OCI-M1 (cell line): Measurements from ENCODE around the gene CACYBP.

Experiments used
- DNase-seq: peaks from one replicate; lab custom pipeline; 2025; lab: John Stamatoyannopoulos, UW

CACYBP gene

DNA sequence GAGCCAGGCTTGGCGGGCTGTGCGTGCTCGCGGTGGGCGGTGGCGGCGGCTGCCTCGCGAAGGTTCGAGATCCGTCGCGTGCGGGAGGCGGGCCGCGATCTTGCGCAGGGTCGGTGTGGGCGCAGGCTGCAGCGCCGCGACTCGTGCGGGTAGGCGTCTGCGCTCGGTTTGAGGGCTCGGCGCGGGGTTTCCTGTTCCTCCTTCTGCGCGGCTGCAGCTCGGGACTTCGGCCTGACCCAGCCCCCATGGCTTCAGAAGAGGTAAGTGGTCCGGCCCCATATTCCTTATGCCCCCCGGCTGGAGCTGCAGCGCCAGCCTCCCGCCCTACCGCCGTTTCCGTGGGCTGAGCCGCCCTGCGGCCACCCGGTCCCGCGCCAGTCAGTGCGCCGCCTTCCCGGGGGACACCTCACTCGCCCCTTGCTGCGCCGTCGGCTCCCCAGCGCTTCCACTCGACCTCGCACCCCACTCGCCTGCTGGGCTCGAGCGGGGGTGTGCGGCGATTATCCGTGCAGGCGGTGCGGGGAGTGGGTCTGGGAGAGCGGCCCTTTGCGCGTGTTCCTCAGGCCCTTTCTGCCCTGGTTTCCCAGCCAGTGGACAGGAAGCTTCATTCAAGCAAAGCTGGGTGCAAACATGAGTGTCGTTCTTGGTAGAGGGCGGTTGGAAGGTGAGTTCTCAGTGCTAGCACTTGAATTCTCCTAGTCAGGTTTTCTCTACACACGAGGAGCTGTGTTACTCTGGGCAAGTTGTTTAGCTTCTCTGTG lies at the start of gene CACYBP:
TSS of gene CACYBP (plus strand) at position 12 of the 761 bp plus-strand sequence. CDS start at position 246, 234 bp downstream.
- peak; percentile 72 for DNase-seq

GRCh38 chr1:174953285-174954072 lies 46.3 kb upstream of the CACYBP start:
- no peak for DNase-seq

DNA sequence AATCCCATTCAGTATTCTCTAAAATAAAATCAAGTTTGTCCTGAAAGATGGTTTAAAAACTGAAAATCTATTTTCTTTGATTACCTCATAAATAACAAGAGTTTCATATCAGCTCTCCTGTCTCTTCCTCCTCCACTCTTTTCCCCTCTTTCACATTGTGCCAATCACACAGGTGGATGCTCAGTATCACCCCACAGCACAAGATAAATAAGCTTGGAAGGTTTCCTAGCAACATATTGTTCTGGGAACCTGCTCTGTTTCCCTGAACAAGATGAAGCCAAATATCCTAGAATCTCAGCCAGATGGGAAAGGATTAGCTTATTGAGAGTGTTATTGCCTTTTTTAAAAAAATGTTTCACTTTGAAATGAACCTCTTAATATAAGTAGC lies 45.7 kb upstream of the CACYBP start:
- DNase-seq = no peak

DNA sequence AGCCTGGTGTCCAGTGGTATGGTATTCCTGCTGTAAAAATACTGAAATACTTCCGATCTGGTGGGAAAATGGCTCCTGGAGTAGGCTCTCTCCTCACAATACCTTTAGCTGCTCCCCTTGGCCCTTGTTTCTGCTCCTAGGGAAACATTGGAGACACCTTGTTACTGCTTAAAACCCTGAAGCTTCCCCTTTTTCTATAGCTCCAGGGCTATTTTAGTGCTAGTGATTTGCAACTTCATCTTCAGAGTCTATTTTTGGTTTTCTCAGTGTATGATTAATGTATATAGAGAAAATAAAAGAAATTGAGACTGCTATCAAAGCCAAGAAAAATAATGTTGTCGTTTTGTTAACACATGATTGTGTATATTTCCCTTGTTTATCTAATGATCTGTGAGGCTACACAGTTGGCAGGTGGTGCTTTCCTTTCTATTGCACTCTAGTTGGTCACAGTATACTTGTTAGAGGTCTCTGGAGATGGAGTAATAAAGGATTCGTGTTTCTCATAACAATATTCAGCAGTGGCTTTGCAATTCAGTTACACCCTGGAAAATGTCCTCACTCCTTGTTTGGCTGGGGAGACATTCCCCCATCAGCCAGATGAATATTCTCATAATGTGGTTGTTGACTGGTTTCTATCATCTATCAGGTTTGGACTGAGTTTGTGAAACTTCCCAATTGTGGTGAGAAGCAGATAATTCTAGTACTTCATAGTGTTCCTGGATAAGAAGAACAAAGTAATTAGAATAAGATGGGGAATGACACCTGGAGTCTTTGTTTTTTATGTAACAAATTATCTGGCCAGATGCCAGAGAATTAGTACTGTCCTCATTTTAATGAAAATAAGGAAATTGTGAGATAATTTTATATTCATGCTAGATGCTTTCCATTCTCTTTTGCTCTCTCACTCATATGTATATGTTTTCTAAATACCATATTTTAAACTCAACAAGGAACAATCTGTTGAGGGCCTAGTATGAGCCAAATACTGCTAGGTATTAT lies 44.8 kb upstream of the CACYBP start:
- DNase-seq = peak; percentile 59

DNA sequence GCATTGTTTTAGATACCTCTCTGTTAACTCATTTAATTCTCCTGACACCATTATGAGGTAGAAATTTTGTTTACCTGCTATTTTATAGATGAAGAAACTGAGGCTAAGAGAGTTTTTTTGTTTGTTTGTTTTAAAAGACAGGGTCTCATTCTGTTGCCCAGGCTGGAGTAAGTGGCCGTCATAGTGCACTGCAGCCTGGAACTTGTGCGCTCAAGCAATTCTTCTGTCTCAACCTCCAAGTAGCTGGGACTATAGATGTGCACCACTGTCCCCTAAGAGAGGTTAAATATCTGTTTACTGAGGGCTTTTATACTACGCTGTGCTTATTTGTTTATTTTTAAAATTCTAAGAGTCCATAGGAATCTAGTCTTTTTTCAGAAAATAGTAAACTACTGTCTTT lies 43.7 kb upstream of the CACYBP start:
- no peak for DNase-seq

DNA sequence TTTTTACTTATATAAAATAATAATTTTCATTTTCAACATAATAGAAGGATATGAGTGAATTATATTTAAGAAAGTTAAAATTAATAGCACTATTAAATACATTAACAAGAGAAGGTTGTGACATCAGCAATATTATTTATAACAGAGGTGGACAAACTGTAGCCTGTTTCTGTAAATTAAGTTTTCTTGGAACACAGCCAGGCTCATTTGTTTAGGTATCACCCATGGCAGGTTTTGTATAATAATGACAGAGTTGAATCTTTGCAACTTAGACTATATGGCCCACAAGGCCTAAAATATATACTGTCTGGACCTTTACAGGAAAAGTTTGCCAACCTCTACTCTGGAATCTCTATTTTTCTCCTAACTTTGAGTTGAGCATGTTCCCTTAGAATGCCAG lies 42.8 kb upstream of the CACYBP start:
- no peak for DNase-seq

- peak; percentile 49 for DNase-seq
Measured at GRCh38 chr1:174957829-174958228, 41.9 kb upstream of the CACYBP start.

DNA sequence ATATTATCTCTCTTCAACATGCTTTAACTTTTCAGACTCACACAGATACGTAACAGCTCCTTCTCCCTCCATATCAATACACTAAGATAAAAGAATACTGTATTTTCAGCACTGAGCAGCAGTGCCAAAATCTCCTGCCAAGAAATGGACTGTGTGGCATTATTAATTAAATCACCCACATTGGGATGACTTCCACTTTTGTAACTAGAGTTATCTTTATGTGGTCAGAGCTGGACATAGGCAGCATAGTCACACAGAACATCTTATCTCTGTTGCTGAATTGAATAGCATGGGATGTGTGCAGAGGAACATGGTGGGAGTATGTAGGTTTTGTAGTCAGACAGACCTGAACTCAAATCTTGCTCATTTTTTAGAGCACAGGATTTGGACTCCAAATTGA lies 41.4 kb upstream of the CACYBP start:
- peak; percentile 75 for DNase-seq

GRCh38 chr1:174960362-174960761 lies 39.4 kb upstream of the CACYBP start:
- DNase-seq = no peak

DNA sequence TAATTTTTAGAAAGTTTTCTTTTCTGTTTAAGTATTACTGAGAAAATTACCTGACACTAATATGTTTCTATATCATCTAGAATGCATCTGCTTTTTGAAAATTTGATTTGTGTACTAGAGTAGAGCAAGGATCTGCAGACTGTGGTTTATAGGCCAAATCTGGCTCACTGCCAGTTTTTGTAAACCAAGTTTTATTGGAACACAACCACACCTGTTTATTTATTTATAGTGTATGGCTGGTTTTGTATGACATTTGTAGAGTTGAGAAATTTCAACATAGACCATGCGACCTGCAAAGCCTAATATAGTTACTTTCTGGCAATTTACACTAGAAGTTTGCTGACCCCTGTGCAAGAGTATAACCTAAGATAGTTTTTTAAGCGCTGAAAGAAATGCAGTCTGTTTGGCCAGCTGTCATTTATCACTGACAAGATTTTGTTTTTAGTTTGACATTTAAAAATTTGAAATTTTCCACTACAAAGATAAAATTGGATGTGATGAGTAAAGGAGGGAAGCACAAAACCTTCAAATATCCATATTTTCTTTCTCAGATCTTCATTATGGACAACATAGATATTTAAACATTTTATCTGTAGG lies 36.1 kb upstream of the CACYBP start:
- peak; percentile 54 for DNase-seq

GRCh38 chr1:174964261-174964971 lies 35.3 kb upstream of the CACYBP start:
- peak; percentile 97 for DNase-seq

- DNase-seq = peak; percentile 80
Measured at GRCh38 chr1:174964972-174965361, 34.8 kb upstream of the CACYBP start.

- peak; percentile 79 for DNase-seq
Measured at GRCh38 chr1:174965362-174966007, 34.3 kb upstream of the CACYBP start.

DNA sequence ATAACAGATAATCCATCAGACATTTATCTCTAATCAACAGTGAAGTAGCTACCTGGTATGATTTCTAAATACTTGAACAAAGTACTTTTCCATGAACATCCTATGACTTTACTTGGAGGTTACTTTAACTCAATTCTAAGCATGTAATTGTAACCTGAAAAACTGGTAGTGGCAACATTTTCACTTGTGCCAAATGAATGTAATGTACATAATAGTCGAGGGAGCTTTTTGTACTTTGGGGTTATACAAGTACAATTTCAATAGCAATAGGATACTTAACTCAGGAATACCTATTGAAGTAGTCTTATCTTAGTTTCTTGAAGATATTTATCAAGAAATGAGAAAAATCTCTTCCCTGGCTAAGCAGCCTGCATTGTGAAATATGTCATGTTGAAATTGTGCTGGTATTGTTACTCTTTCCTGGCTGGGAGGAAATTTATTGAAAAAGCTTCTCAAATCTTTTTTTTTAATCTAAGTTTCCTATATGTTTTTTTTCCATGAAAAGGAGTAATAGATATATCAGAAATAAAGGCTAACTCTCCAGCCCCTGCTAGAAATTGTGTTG lies 33.7 kb upstream of the CACYBP start:
- DNase-seq = peak; percentile 62

DNA sequence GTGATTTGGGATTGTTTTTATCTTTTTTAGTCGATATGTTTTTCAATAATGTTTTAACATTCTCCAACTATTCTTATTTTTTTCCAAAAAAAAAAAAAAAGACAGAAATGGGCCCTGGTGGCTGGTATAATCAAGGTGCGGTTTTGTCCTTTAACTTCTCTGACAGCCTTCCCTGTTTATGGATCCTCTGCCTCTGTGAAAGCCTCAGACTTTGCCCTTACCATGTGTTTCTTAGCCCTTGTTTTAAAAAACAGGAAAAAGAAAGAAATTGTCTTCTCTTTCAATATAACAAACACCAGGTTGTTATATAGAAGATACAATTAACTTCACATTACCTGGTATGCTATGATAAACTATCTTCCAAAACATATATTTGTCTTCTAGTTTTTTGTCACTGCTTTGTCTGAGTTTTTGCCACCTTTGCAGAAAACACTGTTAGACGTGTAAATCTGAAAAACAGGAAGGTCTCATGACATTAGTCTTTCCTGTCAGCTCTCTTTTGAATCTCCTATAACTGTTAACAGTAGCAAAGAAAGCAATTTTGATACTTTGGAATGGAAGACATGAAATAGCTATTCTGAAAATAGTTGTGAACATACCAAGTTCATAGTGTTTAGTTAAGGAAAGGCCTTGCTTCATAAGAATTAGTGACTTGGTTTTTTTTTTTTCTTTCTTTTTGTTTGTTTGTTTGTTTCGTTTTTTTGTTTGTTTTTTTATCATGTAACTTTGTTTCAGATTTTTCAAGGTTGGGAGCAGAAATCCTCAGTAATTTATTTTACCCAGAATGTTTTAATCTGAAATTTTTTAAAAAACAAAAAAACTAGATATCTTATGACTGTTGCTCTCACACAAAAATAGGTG lies 31.7 kb upstream of the CACYBP start:
- DNase-seq = peak; percentile 57

GRCh38 chr1:174968750-174969244 lies 30.9 kb upstream of the CACYBP start:
- DNase-seq = peak; percentile 70

DNA sequence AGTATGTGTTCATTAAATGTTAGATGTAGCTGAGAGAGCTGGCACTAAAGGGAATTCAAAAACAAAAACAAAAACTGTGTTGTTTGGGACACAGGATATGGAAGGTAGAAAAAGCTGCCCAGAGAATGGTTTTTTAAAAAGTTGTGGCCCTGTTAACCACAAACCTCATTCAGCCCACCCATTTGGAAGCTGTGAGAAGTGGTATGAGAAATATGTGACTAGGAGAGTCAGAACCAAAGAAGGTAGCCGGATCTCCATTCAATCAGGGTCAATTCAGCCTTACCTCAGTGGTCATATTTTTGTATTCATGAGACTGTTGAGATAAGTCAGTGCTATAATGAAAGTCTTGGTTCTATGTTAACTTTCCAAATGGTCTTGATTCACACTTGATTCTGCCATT lies 29.8 kb upstream of the CACYBP start:
- no peak for DNase-seq

- DNase-seq = no peak
Measured at GRCh38 chr1:174971466-174971865, 28.3 kb upstream of the CACYBP start.

DNA sequence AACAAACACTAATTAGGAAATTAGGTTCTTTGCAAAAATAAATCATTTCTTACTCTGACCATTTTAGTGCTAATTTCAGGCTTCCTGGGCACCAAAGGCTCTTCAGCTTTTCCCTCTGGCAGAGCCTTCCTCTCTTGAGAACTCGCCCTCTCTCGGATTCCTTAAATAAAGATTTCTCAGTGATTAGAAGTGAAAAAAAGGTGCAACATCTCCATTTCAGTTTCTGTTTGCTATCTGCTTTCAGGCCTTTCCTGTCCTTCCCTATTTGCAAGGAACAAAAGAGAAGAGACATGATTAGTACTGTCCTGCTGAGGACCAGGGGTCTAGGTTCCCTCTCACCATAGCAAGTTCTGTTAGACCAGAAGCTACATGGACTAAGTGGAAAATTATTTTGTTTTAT lies 27.8 kb upstream of the CACYBP start:
- peak; percentile 49 for DNase-seq
